Measurements from ENCODE around the gene NKAIN2. TPM values are rescaled to one million over a fixed set of nuclear protein-coding genes. Genes with fewer than 3 reads are reported as not detected.
"Not testable (repeated sequence)": the region's sequence is repeated elsewhere in the genome, so short reads cannot be mapped to it uniquely, and the experiment has no call there.

The NKAIN2 gene
- total RNA-seq, 1 donor from 2014 or later: 109 TPM

- not testable (repeated sequence) for FAIRE-seq; DNase-seq (ENCODE audit: low spot score in 2 of 2)
Measured at GRCh38 chr6:124712532-124712931, 908.9 kb downstream of the NKAIN2 start.

GRCh38 chr6:124714728-124715127, 911.1 kb downstream of the NKAIN2 start:
- no peak for FAIRE-seq
- DNase-seq (ENCODE audit: low spot score in 2 of 2): no peak

- DNase-seq (ENCODE audit: low spot score in 2 of 2) (no peak), FAIRE-seq (no peak)
Measured at GRCh38 chr6:124719913-124720312, 916.2 kb downstream of the NKAIN2 start.

- DNase-seq (ENCODE audit: low spot score in 2 of 2) (no peak), FAIRE-seq (no peak)
Measured at GRCh38 chr6:124721331-124721730, 917.7 kb downstream of the NKAIN2 start.

GRCh38 chr6:124722141-124722878, 918.6 kb downstream of the NKAIN2 start:
- FAIRE-seq (no peak), DNase-seq (ENCODE audit: low spot score in 2 of 2) (no peak)

GRCh38 chr6:124723671-124724070, 920.0 kb downstream of the NKAIN2 start:
- FAIRE-seq (no peak), DNase-seq (ENCODE audit: low spot score in 2 of 2) (no peak)

- not testable (repeated sequence) for FAIRE-seq; DNase-seq (ENCODE audit: low spot score in 2 of 2)
Measured at GRCh38 chr6:124737804-124738203, 934.1 kb downstream of the NKAIN2 start.

GRCh38 chr6:124738482-124738881, 934.8 kb downstream of the NKAIN2 start:
- FAIRE-seq: no peak
- DNase-seq (ENCODE audit: low spot score in 2 of 2): no peak

GRCh38 chr6:124741341-124741740, 937.7 kb downstream of the NKAIN2 start:
- FAIRE-seq (no peak), DNase-seq (ENCODE audit: low spot score in 2 of 2) (no peak)

- DNase-seq (ENCODE audit: low spot score in 2 of 2): no peak
- FAIRE-seq: no peak
Measured at GRCh38 chr6:124742971-124743370, 939.3 kb downstream of the NKAIN2 start.

- DNase-seq (ENCODE audit: low spot score in 2 of 2): no peak
- no peak for FAIRE-seq
Measured at GRCh38 chr6:124743420-124743819, 939.8 kb downstream of the NKAIN2 start.

- DNase-seq (ENCODE audit: low spot score in 2 of 2) (no peak), FAIRE-seq (no peak)
Measured at GRCh38 chr6:124747349-124747748, 943.7 kb downstream of the NKAIN2 start.

- DNase-seq (ENCODE audit: low spot score in 2 of 2): no peak
- no peak for FAIRE-seq
Measured at GRCh38 chr6:124748778-124749177, 945.1 kb downstream of the NKAIN2 start.

GRCh38 chr6:124753001-124753400, 949.3 kb downstream of the NKAIN2 start:
- DNase-seq (ENCODE audit: low spot score in 2 of 2): no peak
- FAIRE-seq: no peak

GRCh38 chr6:124753562-124754105, 950.0 kb downstream of the NKAIN2 start:
- DNase-seq (ENCODE audit: low spot score in 2 of 2) (no peak), FAIRE-seq (no peak)

GRCh38 chr6:124755321-124755720, 951.7 kb downstream of the NKAIN2 start:
- FAIRE-seq (no peak), DNase-seq (ENCODE audit: low spot score in 2 of 2) (no peak)

GRCh38 chr6:124757560-124757959, 953.9 kb downstream of the NKAIN2 start:
- no peak for FAIRE-seq
- DNase-seq (ENCODE audit: low spot score in 2 of 2): no peak

GRCh38 chr6:124758663-124759062, 955.0 kb downstream of the NKAIN2 start:
- FAIRE-seq (no peak), DNase-seq (ENCODE audit: low spot score in 2 of 2) (no peak)

GRCh38 chr6:124765280-124765679, 961.6 kb downstream of the NKAIN2 start:
- DNase-seq (ENCODE audit: low spot score in 2 of 2) (no peak), FAIRE-seq (no peak)

GRCh38 chr6:124768224-124768623, 964.6 kb downstream of the NKAIN2 start:
- FAIRE-seq (no peak), DNase-seq (ENCODE audit: low spot score in 2 of 2) (no peak)

GRCh38 chr6:124769811-124770544, 966.3 kb downstream of the NKAIN2 start:
- no peak for DNase-seq (ENCODE audit: low spot score in 2 of 2)
- FAIRE-seq: no peak

GRCh38 chr6:124770784-124771183, 967.1 kb downstream of the NKAIN2 start:
- DNase-seq (ENCODE audit: low spot score in 2 of 2): no peak
- FAIRE-seq: no peak
